ENCODE data around the gene KIF18A.

KIF18A gene

DNA sequence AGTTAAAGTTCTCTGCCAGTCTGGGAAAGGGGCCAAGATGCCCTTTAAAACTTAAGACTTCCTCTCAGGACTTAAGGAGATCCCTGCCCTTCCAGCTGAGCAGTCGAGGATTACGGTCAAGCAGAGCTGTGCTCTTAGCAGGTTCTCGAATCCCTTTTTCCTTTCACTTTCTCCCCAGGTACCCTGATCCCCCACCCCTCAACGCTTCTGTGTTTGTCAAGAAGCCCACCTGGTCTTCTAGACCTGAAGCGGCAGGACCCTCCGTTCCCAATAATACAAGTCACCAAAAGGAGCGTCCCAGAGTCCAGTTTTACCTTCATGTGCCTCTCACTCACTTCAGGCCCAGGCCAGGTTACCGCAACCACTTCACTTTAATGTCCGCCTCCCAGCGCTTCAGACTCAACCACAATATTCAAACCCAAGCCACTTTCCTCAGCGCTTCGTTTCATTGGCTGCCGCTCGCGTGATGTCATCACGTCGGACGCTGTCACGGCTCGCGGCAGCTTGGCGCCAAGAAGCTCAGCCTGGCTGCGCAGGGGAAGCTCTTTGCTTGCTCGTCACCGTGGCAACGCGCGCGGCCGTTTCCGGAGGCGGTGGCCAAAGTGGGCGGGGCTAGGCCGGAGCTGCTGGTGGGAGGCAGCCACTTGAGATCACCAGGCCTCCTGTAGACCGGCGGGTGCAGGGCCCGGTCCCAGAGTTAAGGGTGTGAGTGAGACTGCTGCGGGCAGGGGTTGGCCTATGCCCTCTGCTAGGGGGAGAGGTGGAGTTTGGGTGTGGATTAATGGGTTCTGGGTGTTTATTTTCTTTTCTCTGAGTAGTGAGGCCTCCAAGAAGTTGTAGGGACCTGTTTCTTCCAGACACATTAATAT is at the start of gene KIF18A, which contains the start of gene METTL15:
Gene KIF18A (minus strand): TSS at position 407 of the 869 bp plus-strand sequence. CDS start 10,209 bp downstream, outside the sequence.
Gene METTL15 (plus strand): TSS at position 639 of the 869 bp plus-strand sequence. CDS start 4,947 bp downstream, outside the sequence.
- peak within 1 kb of the TSS; percentile 85 for H3K4me3 ChIP-seq (ENCODE audit: low read depth, low read length)
- TF ChIP-seq, protein P1, sequence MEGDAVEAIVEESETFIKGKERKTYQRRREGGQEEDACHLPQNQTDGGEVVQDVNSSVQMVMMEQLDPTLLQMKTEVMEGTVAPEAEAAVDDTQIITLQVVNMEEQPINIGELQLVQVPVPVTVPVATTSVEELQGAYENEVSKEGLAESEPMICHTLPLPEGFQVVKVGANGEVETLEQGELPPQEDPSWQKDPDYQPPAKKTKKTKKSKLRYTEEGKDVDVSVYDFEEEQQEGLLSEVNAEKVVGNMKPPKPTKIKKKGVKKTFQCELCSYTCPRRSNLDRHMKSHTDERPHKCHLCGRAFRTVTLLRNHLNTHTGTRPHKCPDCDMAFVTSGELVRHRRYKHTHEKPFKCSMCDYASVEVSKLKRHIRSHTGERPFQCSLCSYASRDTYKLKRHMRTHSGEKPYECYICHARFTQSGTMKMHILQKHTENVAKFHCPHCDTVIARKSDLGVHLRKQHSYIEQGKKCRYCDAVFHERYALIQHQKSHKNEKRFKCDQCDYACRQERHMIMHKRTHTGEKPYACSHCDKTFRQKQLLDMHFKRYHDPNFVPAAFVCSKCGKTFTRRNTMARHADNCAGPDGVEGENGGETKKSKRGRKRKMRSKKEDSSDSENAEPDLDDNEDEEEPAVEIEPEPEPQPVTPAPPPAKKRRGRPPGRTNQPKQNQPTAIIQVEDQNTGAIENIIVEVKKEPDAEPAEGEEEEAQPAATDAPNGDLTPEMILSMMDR (IDR thresholded peaks at IDR 0.05; ENCODE audit: borderline replicate concordance, insufficient read depth, low read depth, low read length) = no peak

DNA sequence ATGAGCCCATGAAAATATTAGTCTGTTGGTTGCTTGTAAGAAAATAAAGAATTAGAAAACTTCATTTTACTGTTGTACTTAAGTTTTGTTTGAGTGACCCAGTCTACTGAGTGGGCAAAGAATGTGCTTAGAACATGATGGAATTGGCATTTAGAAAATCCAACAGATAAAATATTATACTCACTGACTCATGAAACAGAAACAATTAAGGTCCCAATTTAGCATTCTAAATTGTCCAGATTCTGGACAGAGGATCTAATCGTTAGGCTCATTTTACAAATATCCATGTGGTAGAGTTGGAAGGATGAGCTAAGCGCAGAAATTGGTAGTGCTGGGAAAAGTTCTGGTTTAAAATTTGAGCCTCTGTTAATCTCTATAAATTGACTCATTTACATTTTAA is 45.6 kb upstream of the KIF18A start:
- TF ChIP-seq, protein P1 (IDR thresholded peaks at IDR 0.05; ENCODE audit: borderline replicate concordance, insufficient read depth, low read depth, low read length) = no peak

DNA sequence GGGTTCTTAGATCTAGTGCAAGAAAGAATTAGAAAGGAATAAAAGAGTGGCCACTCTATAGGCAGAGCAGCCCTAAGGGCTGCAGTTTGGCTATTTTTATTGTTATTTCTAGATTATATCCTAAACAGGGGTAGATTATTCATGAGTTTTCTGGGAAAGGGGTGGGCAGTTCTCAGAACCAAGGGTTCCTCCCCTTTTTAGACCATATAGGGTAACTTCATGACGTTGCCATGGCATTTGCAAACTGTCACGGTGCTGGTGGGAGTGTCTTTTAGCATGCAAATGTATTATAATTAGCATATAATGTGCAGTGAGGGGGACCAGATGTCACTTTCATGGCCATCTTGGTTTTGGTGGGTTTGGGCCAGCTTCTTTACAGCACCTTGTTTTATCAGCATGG is 44.8 kb upstream of the KIF18A start:
- TF ChIP-seq, protein P1 (IDR thresholded peaks at IDR 0.05; ENCODE audit: borderline replicate concordance, insufficient read depth, low read depth, low read length) = no peak
- no peak overlapping the region for H3K4me3 ChIP-seq (ENCODE audit: low read depth, low read length)

More for the DNA sequence above, 45.6 kb upstream of the KIF18A start:
- H3K4me3 ChIP-seq (ENCODE audit: low read depth, low read length) = no peak overlapping the region

DNA sequence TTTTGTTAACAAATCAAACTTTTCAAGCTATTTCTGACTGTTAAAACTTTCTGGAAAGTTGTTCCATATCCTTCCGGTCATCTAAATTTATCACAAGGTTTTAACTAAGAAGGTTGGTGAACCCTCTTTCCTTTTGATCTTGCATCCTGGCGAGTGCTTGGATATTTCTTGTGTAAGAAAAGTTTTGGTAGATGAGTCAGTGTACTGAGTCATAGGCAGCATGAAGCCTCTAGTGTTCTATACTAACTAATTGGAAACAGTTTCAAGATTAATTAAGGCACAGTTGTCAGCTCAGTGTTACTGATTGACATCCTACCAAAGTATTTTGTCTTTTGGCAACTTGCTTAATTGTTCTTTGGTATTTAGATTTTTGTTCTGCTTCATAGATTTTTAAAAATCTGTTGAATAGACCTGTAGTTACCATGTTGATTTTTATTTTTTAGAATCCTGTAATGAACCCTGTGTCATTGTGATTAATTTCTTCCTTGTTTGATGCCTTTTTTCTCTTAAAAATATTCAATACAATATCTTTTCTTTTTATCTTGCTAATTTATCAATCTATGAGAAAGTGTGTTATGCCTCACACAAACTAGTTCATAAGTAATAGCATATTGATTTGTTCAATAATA is 38.3 kb upstream of the KIF18A start:
- TF ChIP-seq, protein P1 (IDR thresholded peaks at IDR 0.05; ENCODE audit: borderline replicate concordance, insufficient read depth, low read depth, low read length) = no peak
- H3K4me3 ChIP-seq (ENCODE audit: low read depth, low read length) = no peak overlapping the region

DNA sequence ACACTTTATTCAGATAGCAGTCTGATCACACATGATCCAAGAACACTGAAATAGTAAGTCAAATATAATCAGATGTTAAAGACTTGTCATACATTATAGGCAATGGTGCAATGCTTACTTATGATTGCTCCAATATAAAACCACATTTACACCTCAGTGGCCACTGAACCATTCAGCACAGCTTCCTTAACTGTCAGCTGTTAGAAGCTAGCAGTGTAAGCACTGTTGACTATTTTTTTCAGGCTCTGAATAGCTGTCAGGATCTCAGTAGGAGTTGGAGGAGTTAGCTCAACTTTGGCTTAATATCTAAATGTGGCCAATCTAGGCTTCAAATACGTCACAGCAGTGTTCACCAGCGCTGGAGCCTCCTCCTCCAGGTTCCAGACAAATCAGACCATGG is 36.9 kb upstream of the KIF18A start:
- no peak overlapping the region for H3K4me3 ChIP-seq (ENCODE audit: low read depth, low read length)
- TF ChIP-seq, protein P1 (IDR thresholded peaks at IDR 0.05; ENCODE audit: borderline replicate concordance, insufficient read depth, low read depth, low read length) = no peak

DNA sequence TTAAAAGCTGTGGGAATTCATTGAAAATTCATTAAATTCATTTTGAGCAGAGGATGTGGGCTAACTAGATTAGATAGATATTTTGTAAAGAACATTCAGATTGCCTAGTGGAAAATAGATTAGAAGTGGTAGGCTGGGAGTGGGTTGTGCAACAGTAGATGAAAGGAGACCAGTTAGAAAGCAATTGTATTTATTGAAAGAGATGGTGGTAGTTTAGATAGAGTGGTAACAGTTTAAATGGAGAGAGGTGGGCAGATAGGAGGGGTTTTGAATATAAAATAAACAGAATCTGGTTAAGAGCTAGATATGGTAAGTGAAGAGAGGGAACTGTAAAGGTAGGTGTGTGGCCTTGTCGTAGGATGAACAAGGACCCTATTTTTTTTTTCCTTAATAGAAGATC is 34.8 kb upstream of the KIF18A start:
- TF ChIP-seq, protein P1 (IDR thresholded peaks at IDR 0.05; ENCODE audit: borderline replicate concordance, insufficient read depth, low read depth, low read length) = no peak
- no peak overlapping the region for H3K4me3 ChIP-seq (ENCODE audit: low read depth, low read length)
